Measurements from ENCODE around the gene ZNF655. TPM values are rescaled to one million over a fixed set of nuclear protein-coding genes. Genes with fewer than 3 reads are reported as not detected.

ZNF655 gene
- total RNA-seq: 62.8 and 64.2 TPM in 2 replicates
- long read RNA-seq, full-length matches to known transcripts: 126 of 160 reads
- long read RNA-seq, partial matches to known transcripts: 0 of 160 reads
- long read RNA-seq, other reads (novel, unspliced or antisense): 34 of 160 reads

GRCh38 chr7:99558306-99559174 is at the start of gene ZNF655:
ZNF655 (plus strand) TSS chr7:99558642; CDS start chr7:99560560, 1,918 bp downstream.
- Mint-ChIP-seq H3K9me3 (ENCODE audit: unreplicated experiment) (no peaks in the 10 kb centered on the region), H3K27ac (ENCODE audit: unreplicated experiment) (peak within 1 kb of the TSS; percentile 99), H3K36me3 (ENCODE audit: unreplicated experiment) (peaks cover 18% of the 10 kb centered on the region), H3K4me1 (ENCODE audit: unreplicated experiment) (peaks cover 41% of the 10 kb centered on the region), H3K27me3 (ENCODE audit: unreplicated experiment) (no peaks in the 10 kb centered on the region), H3K4me3 (ENCODE audit: unreplicated experiment) (peak within 1 kb of the TSS; percentile 98)
- DNase-seq (ENCODE audit: extremely low spot score, unreplicated experiment): peak; percentile 97
- TF ChIP-seq CTCF (IDR thresholded peaks at IDR 0.05): no peak

- H3K4me1 Mint-ChIP-seq (ENCODE audit: unreplicated experiment): no peaks in the 10 kb centered on the region
- no peaks in the 10 kb centered on the region for H3K9me3 Mint-ChIP-seq (ENCODE audit: unreplicated experiment)
Measured at GRCh38 chr7:99514050-99514449, 44.4 kb upstream of the ZNF655 start.

GRCh38 chr7:99521399-99521798 is 37.0 kb upstream of the ZNF655 start:
- H3K27ac Mint-ChIP-seq (ENCODE audit: unreplicated experiment): no peak overlapping the region
- H3K4me1 Mint-ChIP-seq (ENCODE audit: unreplicated experiment): no peaks in the 10 kb centered on the region
- no peak overlapping the region for H3K4me3 Mint-ChIP-seq (ENCODE audit: unreplicated experiment)
- H3K36me3 Mint-ChIP-seq (ENCODE audit: unreplicated experiment): peaks cover 38% of the 10 kb centered on the region
- no peaks in the 10 kb centered on the region for H3K27me3 Mint-ChIP-seq (ENCODE audit: unreplicated experiment)
- no peak for DNase-seq (ENCODE audit: extremely low spot score, unreplicated experiment)
- no peaks in the 10 kb centered on the region for H3K9me3 Mint-ChIP-seq (ENCODE audit: unreplicated experiment)
- TF ChIP-seq CTCF (IDR thresholded peaks at IDR 0.05): no peak

More at GRCh38 chr7:99514050-99514449, 44.4 kb upstream of the ZNF655 start:
- H3K4me3 Mint-ChIP-seq (ENCODE audit: unreplicated experiment): no peak overlapping the region
- DNase-seq (ENCODE audit: extremely low spot score, unreplicated experiment): no peak
- no peak overlapping the region for H3K27ac Mint-ChIP-seq (ENCODE audit: unreplicated experiment)
- no peaks in the 10 kb centered on the region for H3K27me3 Mint-ChIP-seq (ENCODE audit: unreplicated experiment)
- peaks cover 32% of the 10 kb centered on the region for H3K36me3 Mint-ChIP-seq (ENCODE audit: unreplicated experiment)
- TF ChIP-seq CTCF (IDR thresholded peaks at IDR 0.05): no peak

- no peaks in the 10 kb centered on the region for H3K4me1 Mint-ChIP-seq (ENCODE audit: unreplicated experiment)
- no peak overlapping the region for H3K4me3 Mint-ChIP-seq (ENCODE audit: unreplicated experiment)
- peaks cover 61% of the 10 kb centered on the region for H3K36me3 Mint-ChIP-seq (ENCODE audit: unreplicated experiment)
- DNase-seq (ENCODE audit: extremely low spot score, unreplicated experiment): no peak
- no peaks in the 10 kb centered on the region for H3K27me3 Mint-ChIP-seq (ENCODE audit: unreplicated experiment)
- TF ChIP-seq CTCF (IDR thresholded peaks at IDR 0.05): peak; percentile 36
- H3K27ac Mint-ChIP-seq (ENCODE audit: unreplicated experiment): no peak overlapping the region
- H3K9me3 Mint-ChIP-seq (ENCODE audit: unreplicated experiment): peaks cover 12% of the 10 kb centered on the region
Measured at GRCh38 chr7:99525713-99526440, 32.6 kb upstream of the ZNF655 start.

- Mint-ChIP-seq H3K27ac (ENCODE audit: unreplicated experiment) (no peak overlapping the region), H3K4me3 (ENCODE audit: unreplicated experiment) (no peak overlapping the region), H3K4me1 (ENCODE audit: unreplicated experiment) (no peaks in the 10 kb centered on the region), H3K9me3 (ENCODE audit: unreplicated experiment) (peaks cover 35% of the 10 kb centered on the region), H3K36me3 (ENCODE audit: unreplicated experiment) (peaks cover 72% of the 10 kb centered on the region), H3K27me3 (ENCODE audit: unreplicated experiment) (no peaks in the 10 kb centered on the region)
- DNase-seq (ENCODE audit: extremely low spot score, unreplicated experiment): no peak
- TF ChIP-seq CTCF (IDR thresholded peaks at IDR 0.05): no peak
Measured at GRCh38 chr7:99531354-99531765, 27.1 kb upstream of the ZNF655 start.
